ENCODE results near the gene MIPOL1. TPM values are rescaled to one million over a fixed set of nuclear protein-coding genes. Genes with fewer than 3 reads are reported as not detected.

Gene MIPOL1
- total and polyA plus RNA-seq, 8 donors = 10.4 to 16.0 (median 12.4) TPM

- TF ChIP-seq, protein P1, sequence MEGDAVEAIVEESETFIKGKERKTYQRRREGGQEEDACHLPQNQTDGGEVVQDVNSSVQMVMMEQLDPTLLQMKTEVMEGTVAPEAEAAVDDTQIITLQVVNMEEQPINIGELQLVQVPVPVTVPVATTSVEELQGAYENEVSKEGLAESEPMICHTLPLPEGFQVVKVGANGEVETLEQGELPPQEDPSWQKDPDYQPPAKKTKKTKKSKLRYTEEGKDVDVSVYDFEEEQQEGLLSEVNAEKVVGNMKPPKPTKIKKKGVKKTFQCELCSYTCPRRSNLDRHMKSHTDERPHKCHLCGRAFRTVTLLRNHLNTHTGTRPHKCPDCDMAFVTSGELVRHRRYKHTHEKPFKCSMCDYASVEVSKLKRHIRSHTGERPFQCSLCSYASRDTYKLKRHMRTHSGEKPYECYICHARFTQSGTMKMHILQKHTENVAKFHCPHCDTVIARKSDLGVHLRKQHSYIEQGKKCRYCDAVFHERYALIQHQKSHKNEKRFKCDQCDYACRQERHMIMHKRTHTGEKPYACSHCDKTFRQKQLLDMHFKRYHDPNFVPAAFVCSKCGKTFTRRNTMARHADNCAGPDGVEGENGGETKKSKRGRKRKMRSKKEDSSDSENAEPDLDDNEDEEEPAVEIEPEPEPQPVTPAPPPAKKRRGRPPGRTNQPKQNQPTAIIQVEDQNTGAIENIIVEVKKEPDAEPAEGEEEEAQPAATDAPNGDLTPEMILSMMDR (IDR thresholded peaks at IDR 0.05) = no peak
- no peaks in the 10 kb centered on the region for H3K4me1 ChIP-seq
- no peaks in the 10 kb centered on the region for H3K36me3 ChIP-seq
- H3K27me3 ChIP-seq = no peaks in the 10 kb centered on the region
- no peak overlapping the region for H3K27ac ChIP-seq
- ATAC-seq (no peak), DNase-seq (no peak)
- H3K9me3 ChIP-seq = peaks cover 0 to 46% of the 10 kb centered on the region in 2 donors
- H3K4me3 ChIP-seq = no peak overlapping the region
- intact Hi-C loops (cut with DNase I) = no loop called here
Observed at GRCh38 chr14:37399517-37399916, 201.8 kb downstream of the MIPOL1 start.

GRCh38 chr14:37401093-37401492 is 203.4 kb downstream of the MIPOL1 start:
- ATAC-seq (no peak), DNase-seq (no peak)
- Histone ChIP-seq H3K36me3 (no peaks in the 10 kb centered on the region), H3K9me3 (peaks cover 0 to 31% of the 10 kb centered on the region in 2 donors), H3K4me1 (no peaks in the 10 kb centered on the region), H3K27me3 (no peaks in the 10 kb centered on the region), H3K27ac (no peak overlapping the region), H3K4me3 (no peak overlapping the region)
- intact Hi-C loops (cut with DNase I) = no loop called here
- TF ChIP-seq, protein P1 (IDR thresholded peaks at IDR 0.05) = no peak

DNA sequence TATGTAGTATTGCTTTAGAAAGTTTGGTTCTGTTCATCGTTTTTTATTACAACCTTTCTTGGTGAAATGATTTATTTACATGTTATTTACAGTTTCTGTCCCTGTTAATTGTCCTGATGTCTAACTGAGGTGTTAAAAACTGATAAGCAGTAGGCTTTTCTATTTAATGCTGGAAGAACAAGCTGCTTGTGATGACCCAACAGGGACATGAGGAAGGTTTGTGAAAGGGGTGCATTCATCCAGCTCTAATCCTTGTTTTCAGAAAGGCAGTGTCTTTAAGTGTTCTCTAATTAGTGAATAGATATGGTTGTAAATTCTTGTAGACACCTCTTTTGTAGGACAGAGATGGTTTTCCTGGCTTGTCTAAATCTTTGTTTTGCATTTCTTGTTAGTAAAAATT is 205.9 kb downstream of the MIPOL1 start:
- Histone ChIP-seq H3K9me3 (peaks cover 0 to 18% of the 10 kb centered on the region in 2 donors), H3K27ac (no peak overlapping the region), H3K4me3 (no peak overlapping the region), H3K4me1 (no peaks in the 10 kb centered on the region), H3K27me3 (no peaks in the 10 kb centered on the region), H3K36me3 (no peaks in the 10 kb centered on the region)
- intact Hi-C loops (cut with DNase I) = no loop called here
- TF ChIP-seq, protein P1 (IDR thresholded peaks at IDR 0.05) = no peak
- ATAC-seq (no peak), DNase-seq (no peak)

- no peak for ATAC-seq
- H3K27me3 ChIP-seq = no peaks in the 10 kb centered on the region
- no peak overlapping the region for H3K27ac ChIP-seq
- TF ChIP-seq, protein P1 (IDR thresholded peaks at IDR 0.05) = no peak
- DNase-seq = no peak
- no peaks in the 10 kb centered on the region for H3K36me3 ChIP-seq
- intact Hi-C loops (cut with DNase I) = no loop called here
- peaks cover 0 to 4% of the 10 kb centered on the region in 2 donors for H3K9me3 ChIP-seq
- H3K4me1 ChIP-seq = no peaks in the 10 kb centered on the region
- H3K4me3 ChIP-seq = no peak overlapping the region
Observed at GRCh38 chr14:37406095-37406494, 208.4 kb downstream of the MIPOL1 start.

DNA sequence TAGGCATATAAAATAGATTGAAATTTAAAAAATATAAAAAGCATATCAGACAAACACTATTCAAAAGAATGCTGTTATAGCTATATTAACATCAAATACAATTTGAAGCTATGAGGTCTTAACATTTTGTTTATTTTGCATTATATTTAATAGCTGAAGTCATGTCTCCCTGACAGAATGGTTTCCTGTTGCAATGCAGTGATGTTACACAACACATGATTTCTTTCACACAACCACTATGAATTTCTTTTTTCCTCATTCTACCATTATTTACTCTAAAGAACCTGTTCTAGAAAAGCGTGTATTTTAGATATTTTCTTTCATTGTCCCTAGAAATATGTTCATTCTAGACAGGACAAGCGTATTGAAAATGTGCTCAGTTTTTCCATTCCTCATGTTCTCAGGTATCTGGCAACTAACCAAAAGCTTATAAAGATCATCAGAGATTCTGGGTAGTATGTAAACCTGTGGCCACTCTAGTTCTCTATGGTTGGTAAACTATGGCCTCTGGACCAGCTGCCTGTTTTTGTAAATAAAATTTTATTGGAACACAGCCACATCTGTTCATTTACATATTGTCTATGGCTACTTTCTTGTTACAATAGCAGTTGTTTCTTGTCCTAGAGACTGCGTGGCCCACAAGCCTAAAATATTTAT is 213.5 kb downstream of the MIPOL1 start:
- H3K4me1 ChIP-seq = no peaks in the 10 kb centered on the region
- intact Hi-C loops (cut with DNase I) = no loop called here
- H3K4me3 ChIP-seq = no peak overlapping the region
- no peak for DNase-seq
- TF ChIP-seq, protein P1 (IDR thresholded peaks at IDR 0.05) = no peak
- H3K27ac ChIP-seq = no peak overlapping the region
- no peaks in the 10 kb centered on the region for H3K9me3 ChIP-seq
- ATAC-seq = no peak
- no peaks in the 10 kb centered on the region for H3K27me3 ChIP-seq
- H3K36me3 ChIP-seq = no peaks in the 10 kb centered on the region
